CD4-positive, alpha-beta memory T cell (primary cell): ENCODE data around the gene SLC46A3. TPM values are rescaled to one million over a fixed set of nuclear protein-coding genes. Genes with fewer than 3 reads are reported as not detected.

ENCODE experiments used
- CTCF ChIA-PET: fragments of 350-600 bp; sonication (Branson Sonifier 250); formaldehyde crosslinking; loops from one replicate; lab custom pipeline; 2021; ENCODE audit warnings: inconsistent platforms; ENCODE audit not compliant: partially characterized antibody; lab: Charles Lee
- POLR2A ChIA-PET: fragments of 350-600 bp; sonication (Branson Sonifier 250); formaldehyde crosslinking; loops from one replicate; lab custom pipeline; 2021; ENCODE audit not compliant: partially characterized antibody; lab: Charles Lee
- DNase-seq, 5 donors: peaks; one replicate each; pipeline versions ENCODE4 v3.0.0 to v3.0.0-alpha.2; 2020 to 2022; ENCODE audit warnings: mixed read lengths in 1 of 5
- H3K27ac ChIP-seq: one replicate; pipeline ENCODE4 v1.7.0; 2013; ENCODE audit warnings: low read depth, low read length
- H3K27me3 ChIP-seq: 2 replicates; pipeline ENCODE4 v1.7.0; 2013; ENCODE audit warnings: mild to moderate bottlenecking, low read length, moderate library complexity; ENCODE audit not compliant: insufficient read depth
- H3K36me3 ChIP-seq: 2 replicates; pipeline ENCODE4 v1.7.0; 2013; ENCODE audit warnings: mild to moderate bottlenecking, low read length, moderate library complexity; ENCODE audit not compliant: insufficient read depth
- H3K4me1 ChIP-seq: 2 replicates; pipeline ENCODE4 v1.7.0; 2013; ENCODE audit warnings: mild to moderate bottlenecking, low read length, moderate library complexity; ENCODE audit not compliant: insufficient read depth
- H3K4me3 ChIP-seq, 2 donors: one replicate each; pipeline ENCODE4 v1.7.0; 2013; ENCODE audit warnings: low read length in 2 of 2, mild to moderate bottlenecking in 1 of 2
- H3K9me3 ChIP-seq, 2 donors: one replicate each; pipeline ENCODE4 v1.7.0; 2013; ENCODE audit warnings: low read length in 2 of 2, control low read depth in 1 of 2; ENCODE audit not compliant: control insufficient read depth in 1 of 2
- H3K27ac Mint-ChIP-seq, 7 donors: one replicate each; pipeline ENCODE4 v1.8.0; 2020 to 2021; ENCODE audit warnings: mixed read lengths in 7 of 7, mild to moderate bottlenecking in 6 of 7, inconsistent platforms in 3 of 7, moderate library complexity in 3 of 7
- H3K27me3 Mint-ChIP-seq, 2 donors: one replicate each; pipeline ENCODE4 v1.8.0; 2020 to 2021; ENCODE audit warnings: mixed read lengths in 2 of 2
- H3K36me3 Mint-ChIP-seq, 2 donors: one replicate each; pipeline ENCODE4 v1.8.0; 2020 to 2021; ENCODE audit warnings: mixed read lengths in 2 of 2, inconsistent platforms in 1 of 2, mild to moderate bottlenecking in 1 of 2
- H3K4me1 Mint-ChIP-seq, 4 donors: one replicate each; pipeline ENCODE4 v1.8.0; 2020 to 2021; ENCODE audit warnings: mixed read lengths in 4 of 4, mild to moderate bottlenecking in 1 of 4
- H3K4me3 Mint-ChIP-seq, 8 donors: one replicate each; pipeline ENCODE4 v1.8.0; 2020 to 2021; ENCODE audit warnings: mixed read lengths in 8 of 8, mild to moderate bottlenecking in 7 of 8, moderate library complexity in 6 of 8, inconsistent platforms in 3 of 8
- H3K9me3 Mint-ChIP-seq, 8 donors: one replicate each; pipeline ENCODE4 v1.8.0; 2020 to 2021; ENCODE audit warnings: mixed read lengths in 8 of 8, mild to moderate bottlenecking in 5 of 8, inconsistent platforms in 3 of 8, moderate library complexity in 1 of 8
- intact Hi-C: fragments of 100-400 bp; cut with micrococcal nuclease; formaldehyde crosslinking; loops from one replicate; pipeline ENCODE4 v1.15.1; 2023
- polyA plus RNA-seq, 2 donors: library from polyadenylated mRNA; unstranded; fragments of 300-500 nt; fragmentation: Illumina TruSeq; gene quantifications; one replicate each; pipeline ENCODE4 v1.2.3, GENCODE V29; 2021
- total RNA-seq, 2 experiments: library from RNA; stranded (reverse); gene quantifications; one replicate each; pipeline ENCODE4 v1.2.3, GENCODE V29; 2021

Gene SLC46A3
- total RNA-seq: 10 to 100 TPM; 18.7 to 18.9 TPM
- polyA plus RNA-seq: 10 to 100 TPM; 25.8 to 42.1 TPM

- peaks cover 23 to 47% (median 31%) of the 10 kb centered on the region in 4 donors for H3K4me1 Mint-ChIP-seq
- DNase-seq: peak; percentile 95 to 97 (median 96)
- intact Hi-C loops: loop anchor here (1.0 to 5.0 kb wide), 3 partner anchors 59 to 1468 kb away; partner anchors contain the start of genes PAN3, POMP and RPL21
- Histone ChIP-seq H3K36me3 (no peaks in the 10 kb centered on the region), H3K4me1 (peaks cover 29% of the 10 kb centered on the region), H3K4me3 (peak within 1 kb of the TSS; percentile 15 to 86), H3K9me3 (no peaks in the 10 kb centered on the region), H3K27me3 (no peaks in the 10 kb centered on the region), H3K27ac (peak within 1 kb of the TSS; percentile 65)
- H3K27me3 Mint-ChIP-seq: no peaks in the 10 kb centered on the region
- ChIA-PET POLR2A (interaction anchor here (0.6 to 3.6 kb wide), 8 partner anchors 8 to 1232 kb away, joined by 3 to 41 read pairs (median 3); partner anchors contain the start of genes LNX2 and POMP), CTCF (interaction anchor here (1.0 to 1.2 kb wide), 2 partner anchors 8 to 60 kb away, joined by 3 to 5 read pairs; partner anchors contain the start of gene POMP)
- peaks cover 4 to 17% of the 10 kb centered on the region in 2 donors for H3K36me3 Mint-ChIP-seq
- peak within 1 kb of the TSS; percentile 92 to 97 (median 94) for H3K4me3 Mint-ChIP-seq
- H3K9me3 Mint-ChIP-seq: no peaks in the 10 kb centered on the region
- H3K27ac Mint-ChIP-seq: peak within 1 kb of the TSS; percentile 90 to 98 (median 95)
These were observed at the start of gene SLC46A3 for GRCh38 chr13:28718543-28719226. SLC46A3 (minus strand) TSS chr13:28718970; CDS start chr13:28717998, 972 bp downstream.

GRCh38 chr13:28763887-28764286 lies 45.1 kb upstream of the SLC46A3 start:
- Mint-ChIP-seq H3K9me3 (peaks cover 3 to 29% (median 25%) of the 10 kb centered on the region in 8 donors), H3K4me1 (no peaks in the 10 kb centered on the region), H3K36me3 (peaks cover 0 to 5% of the 10 kb centered on the region in 2 donors), H3K4me3 (no peak overlapping the region), H3K27ac (no peak overlapping the region), H3K27me3 (peaks cover 5 to 12% of the 10 kb centered on the region in 2 donors)
- Histone ChIP-seq H3K27ac (no peak overlapping the region), H3K4me1 (no peaks in the 10 kb centered on the region), H3K9me3 (no peaks in the 10 kb centered on the region), H3K36me3 (no peaks in the 10 kb centered on the region), H3K4me3 (no peak overlapping the region), H3K27me3 (no peaks in the 10 kb centered on the region)
- POLR2A ChIA-PET: no interaction called here
- DNase-seq: no peak
- intact Hi-C loops: no loop called here
- CTCF ChIA-PET: interaction anchor here (1.2 kb wide), 1 partner anchor 31 kb away, joined by 3 read pairs; no protein-coding TSS in a partner anchor

- Mint-ChIP-seq H3K27me3 (peaks cover 6 to 11% of the 10 kb centered on the region in 2 donors), H3K9me3 (peaks cover 5 to 35% (median 25%) of the 10 kb centered on the region in 8 donors), H3K36me3 (peaks cover 0 to 6% of the 10 kb centered on the region in 2 donors), H3K4me3 (no peak overlapping the region), H3K27ac (no peak overlapping the region), H3K4me1 (peaks cover 0 to 4% (median 0%) of the 10 kb centered on the region in 4 donors)
- H3K9me3 ChIP-seq: no peaks in the 10 kb centered on the region
- H3K36me3 ChIP-seq: no peaks in the 10 kb centered on the region
- no peak overlapping the region for H3K27ac ChIP-seq
- no peaks in the 10 kb centered on the region for H3K27me3 ChIP-seq
- no peak overlapping the region for H3K4me3 ChIP-seq
- POLR2A ChIA-PET: no interaction called here
- no peak for DNase-seq
- CTCF ChIA-PET: no interaction called here
- intact Hi-C loops: no loop called here
- no peaks in the 10 kb centered on the region for H3K4me1 ChIP-seq
These were observed 42.8 kb upstream of the SLC46A3 start for GRCh38 chr13:28761586-28761985.

GRCh38 chr13:28755546-28755870 lies 36.7 kb upstream of the SLC46A3 start:
- ChIA-PET POLR2A (no interaction called here), CTCF (no interaction called here)
- H3K4me3 Mint-ChIP-seq: peak overlapping the region in 7 of 8 donors; percentile 58 to 85 (median 73)
- peaks cover 0 to 2% of the 10 kb centered on the region in 2 donors for H3K27me3 Mint-ChIP-seq
- Histone ChIP-seq H3K36me3 (no peaks in the 10 kb centered on the region), H3K27me3 (no peaks in the 10 kb centered on the region), H3K4me1 (peaks cover 15% of the 10 kb centered on the region), H3K4me3 (no peak overlapping the region), H3K27ac (no peak overlapping the region), H3K9me3 (no peaks in the 10 kb centered on the region)
- H3K36me3 Mint-ChIP-seq: peaks cover 0 to 4% of the 10 kb centered on the region in 2 donors
- H3K4me1 Mint-ChIP-seq: peaks cover 12 to 24% (median 16%) of the 10 kb centered on the region in 4 donors
- intact Hi-C loops: no loop called here
- peak overlapping the region in 4 of 7 donors; percentile 7 to 90 (median 88) for H3K27ac Mint-ChIP-seq
- no peak for DNase-seq
- H3K9me3 Mint-ChIP-seq: peaks cover 3 to 34% (median 21%) of the 10 kb centered on the region in 8 donors

GRCh38 chr13:28754698-28755545 lies 36.2 kb upstream of the SLC46A3 start:
- peaks cover 0 to 4% of the 10 kb centered on the region in 2 donors for H3K36me3 Mint-ChIP-seq
- intact Hi-C loops: no loop called here
- H3K27me3 ChIP-seq: no peaks in the 10 kb centered on the region
- H3K36me3 ChIP-seq: no peaks in the 10 kb centered on the region
- no peak overlapping the region for H3K4me3 ChIP-seq
- H3K27ac ChIP-seq: no peak overlapping the region
- CTCF ChIA-PET: no interaction called here
- POLR2A ChIA-PET: no interaction called here
- peaks cover 15% of the 10 kb centered on the region for H3K4me1 ChIP-seq
- H3K4me1 Mint-ChIP-seq: peaks cover 12 to 24% (median 16%) of the 10 kb centered on the region in 4 donors
- no peak for DNase-seq
- H3K4me3 Mint-ChIP-seq: peak overlapping the region; percentile 5 to 85 (median 73)
- peak overlapping the region; percentile 7 to 90 (median 82) for H3K27ac Mint-ChIP-seq
- H3K27me3 Mint-ChIP-seq: peaks cover 0 to 2% of the 10 kb centered on the region in 2 donors
- no peaks in the 10 kb centered on the region for H3K9me3 ChIP-seq
- peaks cover 3 to 31% (median 20%) of the 10 kb centered on the region in 8 donors for H3K9me3 Mint-ChIP-seq

- H3K4me3 Mint-ChIP-seq: peak overlapping the region in 4 of 8 donors; percentile 14 to 56 (median 30)
- H3K27ac ChIP-seq: no peak overlapping the region
- ChIA-PET CTCF (interaction anchor here (1.3 kb wide), 1 partner anchor 43 kb away, joined by 3 read pairs; no protein-coding TSS in a partner anchor), POLR2A (no interaction called here)
- no peaks in the 10 kb centered on the region for H3K9me3 ChIP-seq
- H3K4me1 ChIP-seq: peaks cover 15% of the 10 kb centered on the region
- DNase-seq: no peak
- H3K27ac Mint-ChIP-seq: peak overlapping the region in 3 of 7 donors; percentile 38 to 77 (median 70)
- H3K9me3 Mint-ChIP-seq: peaks cover 2 to 21% (median 12%) of the 10 kb centered on the region in 8 donors
- H3K36me3 ChIP-seq: no peaks in the 10 kb centered on the region
- H3K4me1 Mint-ChIP-seq: peaks cover 12 to 24% (median 16%) of the 10 kb centered on the region in 4 donors
- H3K27me3 Mint-ChIP-seq: peaks cover 2% of the 10 kb centered on the region in 2 donors
- no peaks in the 10 kb centered on the region for H3K27me3 ChIP-seq
- no peak overlapping the region for H3K4me3 ChIP-seq
- intact Hi-C loops: no loop called here
- peaks cover 0 to 1% of the 10 kb centered on the region in 2 donors for H3K36me3 Mint-ChIP-seq
These were observed 35.2 kb upstream of the SLC46A3 start for GRCh38 chr13:28753946-28754345.
